Right lobe of liver (tissue), 6 donors: ENCODE data around the gene XRN2. TPM values are rescaled to one million over a fixed set of nuclear protein-coding genes. Genes with fewer than 3 reads are reported as not detected.

ENCODE experiments used
- ATAC-seq, 4 donors: fragments of 200-7000 bp; cut with Tn5 transposase; one replicate each; pipeline ENCODE4 v1.9.1; 2020; ENCODE audit warnings: mild to moderate bottlenecking in 4 of 4, moderate library complexity in 4 of 4
- DNase-seq, 3 donors: peaks; one replicate each; pipeline ENCODE4 v3.0.0-alpha.2; 2020
- H3K27ac ChIP-seq, 3 donors: fragments of 200-600 bp; one replicate each; pipeline ENCODE4 v1.8.0; 2022
- H3K27me3 ChIP-seq, 2 donors: fragments of 200-600 bp; one replicate each; pipeline ENCODE4 v1.8.0; 2022
- H3K36me3 ChIP-seq, 4 donors: fragments of 200-600 bp; sonication (generic) in 1 of 4; one replicate each; pipeline versions ENCODE4 v1.5.1 to v1.8.0; 2017 to 2022; ENCODE audit warnings: control low read depth in 1 of 4
- H3K4me1 ChIP-seq, 4 donors: fragments of 200-600 bp; sonication (generic) in 1 of 4; one replicate each; pipeline versions ENCODE4 v1.5.1 to v1.8.0; 2017 to 2022; ENCODE audit warnings: control low read depth in 1 of 4
- H3K4me3 ChIP-seq, 3 donors: fragments of 200-600 bp; one replicate each; pipeline ENCODE4 v1.8.0; 2022
- H3K9me3 ChIP-seq, 4 donors: fragments of 200-600 bp; sonication (generic) in 1 of 4; one replicate each; pipeline versions ENCODE4 v1.5.1 to v1.8.0; 2017 to 2022; ENCODE audit warnings: control low read depth in 1 of 4
- CTCF ChIP-seq, 4 donors: fragments of 200-600 bp in 3 of 4; fragments of 450-650 bp in 1 of 4; IDR thresholded peaks; one replicate each; pipeline versions ENCODE4 v1.5.1 to v1.8.0; 2016 to 2022; ENCODE audit warnings: antibody characterized with exemption in 4 of 4, mild to moderate bottlenecking in 2 of 4
- POLR2A ChIP-seq: fragments of 450-650 bp; IDR thresholded peaks from one replicate; pipeline ENCODE4 v1.6.1; 2017; ENCODE audit warnings: antibody characterized with exemption, mild to moderate bottlenecking
- WGBS: methylation state at CpG from one replicate; pipeline ENCODE4 v1.1.6; 2018; ENCODE audit warnings: low coverage, low lambda C conversion rate; ENCODE audit not compliant: insufficient coverage; ENCODE audit errors: missing lambda C conversion rate; 5-methylcytosine and 5-hydroxymethylcytosine counted together
- intact Hi-C, 2 donors: fragments of 100-400 bp; cut with DNase I; formaldehyde crosslinking; loops; one replicate each; pipeline versions ENCODE4 v1.11.2 to v1.14.1; 2022
- total RNA-seq, 6 experiments: library from RNA; depleted of rRNA in 2 of 6; stranded (reverse); fragments of >200 nt in 2 of 6; fragmentation: NEBNext Ultra II Directional in 3 of 6; extraction: Animal tissue kit (Norgen Biotek cat#: 25700) in 3 of 6; gene quantifications; one replicate each; pipeline versions ENCODE4 v1.1.0 to v1.2.4, GENCODE V29; 2016 to 2023
- donor health status: DM: no; HTN: yes; CAD: no.
- donor health status: DM: no; HTN: no; CAD: no.
- donor health status: DM: no; HTN: no; CAD: no.
- donor health status: DM: no; HTN: yes; CAD: no.
- donor health status: DM: no; HTN: yes; CAD: no.

The XRN2 gene
- total RNA-seq, 6 experiments from 2014 or later = 18.2 to 39.5 (median 26.7) TPM

- TF ChIP-seq POLR2A (no peak), CTCF (IDR thresholded peaks at IDR 0.05) (no peak)
- no peaks in the 10 kb centered on the region for H3K27me3 ChIP-seq
- H3K4me3 ChIP-seq = no peak overlapping the region
- no peaks in the 10 kb centered on the region for H3K9me3 ChIP-seq
- no peak for ATAC-seq
- no peak for DNase-seq
- 36% methylated on average over 2 of the region's 2 CpGs for WGBS
- H3K4me1 ChIP-seq = no peaks in the 10 kb centered on the region
- H3K36me3 ChIP-seq = no peaks in the 10 kb centered on the region
- H3K27ac ChIP-seq = no peak overlapping the region
- intact Hi-C loops = no loop called here
Observed at GRCh38 chr20:21269772-21270171, 33.4 kb upstream of the XRN2 start.

- DNase-seq (no peak), ATAC-seq (no peak)
- Histone ChIP-seq H3K27ac (no peak overlapping the region), H3K4me1 (no peaks in the 10 kb centered on the region), H3K27me3 (no peaks in the 10 kb centered on the region), H3K4me3 (no peak overlapping the region), H3K9me3 (no peaks in the 10 kb centered on the region), H3K36me3 (no peaks in the 10 kb centered on the region)
- 84% methylated on average over 8 of the region's 8 CpGs for WGBS
- intact Hi-C loops = no loop called here
- TF ChIP-seq CTCF (IDR thresholded peaks at IDR 0.05) = no peak
- no peak for TF ChIP-seq POLR2A
Observed at GRCh38 chr20:21270806-21271205, 32.3 kb upstream of the XRN2 start.

- no peak for TF ChIP-seq POLR2A
- no peak for TF ChIP-seq CTCF (IDR thresholded peaks at IDR 0.05)
- no peaks in the 10 kb centered on the region for H3K27me3 ChIP-seq
- H3K9me3 ChIP-seq = no peaks in the 10 kb centered on the region
- H3K36me3 ChIP-seq = no peaks in the 10 kb centered on the region
- DNase-seq (no peak), ATAC-seq (no peak)
- intact Hi-C loops = no loop called here
- no peaks in the 10 kb centered on the region for H3K4me1 ChIP-seq
- no peak overlapping the region for H3K27ac ChIP-seq
- no peak overlapping the region for H3K4me3 ChIP-seq
Observed at GRCh38 chr20:21272279-21272678, 30.9 kb upstream of the XRN2 start.

- no peaks in the 10 kb centered on the region for H3K4me1 ChIP-seq
- no peaks in the 10 kb centered on the region for H3K9me3 ChIP-seq
- intact Hi-C loops = no loop called here
- H3K27me3 ChIP-seq = no peaks in the 10 kb centered on the region
- H3K4me3 ChIP-seq = no peak overlapping the region
- DNase-seq (no peak), ATAC-seq (no peak)
- TF ChIP-seq CTCF (IDR thresholded peaks at IDR 0.05) = no peak
- no peak for TF ChIP-seq POLR2A
- H3K27ac ChIP-seq = no peak overlapping the region
- no peaks in the 10 kb centered on the region for H3K36me3 ChIP-seq
- WGBS = 60% methylated on average over 3 of the region's 3 CpGs
Observed at GRCh38 chr20:21272679-21273078, 30.5 kb upstream of the XRN2 start.

- no peaks in the 10 kb centered on the region for H3K27me3 ChIP-seq
- ATAC-seq (no peak), DNase-seq (no peak)
- no peaks in the 10 kb centered on the region for H3K36me3 ChIP-seq
- H3K4me1 ChIP-seq = no peaks in the 10 kb centered on the region
- intact Hi-C loops = no loop called here
- 77% methylated on average over 7 of the region's 8 CpGs for WGBS
- no peaks in the 10 kb centered on the region for H3K9me3 ChIP-seq
- H3K4me3 ChIP-seq = no peak overlapping the region
- no peak overlapping the region for H3K27ac ChIP-seq
- TF ChIP-seq POLR2A (no peak), CTCF (IDR thresholded peaks at IDR 0.05) (no peak)
Observed at GRCh38 chr20:21273755-21274386, 29.3 kb upstream of the XRN2 start.
